HUES48 (cell line): ENCODE measurements around the gene PTPRH.

Experiments
- H3K27ac ChIP-seq: one replicate; pipeline ENCODE4 v1.7.0; 2013; ENCODE audit warnings: low read depth, low read length, inconsistent platforms
- H3K27me3 ChIP-seq: 2 replicates; pipeline ENCODE4 v1.6.1; 2013; ENCODE audit warnings: mild to moderate bottlenecking, low read length; ENCODE audit not compliant: control insufficient read depth, insufficient read depth
- H3K36me3 ChIP-seq: 2 replicates; pipeline ENCODE4 v1.6.1; 2013; ENCODE audit warnings: low read length; ENCODE audit not compliant: control insufficient read depth, insufficient read depth
- H3K4me1 ChIP-seq: 2 replicates; pipeline ENCODE4 v1.6.1; 2013; ENCODE audit warnings: mild to moderate bottlenecking, low read length; ENCODE audit not compliant: control insufficient read depth, insufficient read depth
- H3K4me3 ChIP-seq: 2 replicates; pipeline ENCODE4 v1.5.1; 2013; ENCODE audit warnings: mild to moderate bottlenecking, low read depth, low read length
- H3K9ac ChIP-seq: 2 replicates; pipeline ENCODE4 v1.6.1; 2013; ENCODE audit warnings: mild to moderate bottlenecking, low read depth, low read length, moderate library complexity
- H3K9me3 ChIP-seq: 2 replicates; pipeline ENCODE4 v1.6.1; 2013; ENCODE audit warnings: low read length; ENCODE audit not compliant: control insufficient read depth, insufficient read depth

The PTPRH gene

DNA sequence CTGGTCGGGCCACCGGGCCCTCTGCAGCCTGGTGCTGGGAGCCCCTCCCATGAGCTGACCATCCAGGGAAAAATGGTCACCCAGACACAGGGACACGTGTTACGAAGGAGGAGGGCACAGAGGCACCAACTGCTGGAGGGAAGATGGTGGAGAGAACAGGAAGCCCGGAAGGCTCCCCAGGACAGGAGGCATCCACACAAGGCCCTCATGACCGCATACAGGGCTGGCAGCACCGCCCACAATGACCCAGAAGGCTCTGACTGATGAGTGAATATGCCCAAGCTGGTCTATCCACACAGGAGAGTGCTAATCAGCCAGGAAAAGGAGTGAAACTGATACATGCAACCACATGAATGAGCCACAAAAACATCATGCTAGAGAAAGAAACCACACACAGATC lies 33.2 kb upstream of the PTPRH start:
- Histone ChIP-seq H3K9me3 (no peaks in the 10 kb centered on the region), H3K4me1 (no peaks in the 10 kb centered on the region), H3K4me3 (no peak overlapping the region), H3K27ac (no peak overlapping the region), H3K27me3 (no peaks in the 10 kb centered on the region), H3K36me3 (peaks cover 92% of the 10 kb centered on the region), H3K9ac (no peak overlapping the region)

DNA sequence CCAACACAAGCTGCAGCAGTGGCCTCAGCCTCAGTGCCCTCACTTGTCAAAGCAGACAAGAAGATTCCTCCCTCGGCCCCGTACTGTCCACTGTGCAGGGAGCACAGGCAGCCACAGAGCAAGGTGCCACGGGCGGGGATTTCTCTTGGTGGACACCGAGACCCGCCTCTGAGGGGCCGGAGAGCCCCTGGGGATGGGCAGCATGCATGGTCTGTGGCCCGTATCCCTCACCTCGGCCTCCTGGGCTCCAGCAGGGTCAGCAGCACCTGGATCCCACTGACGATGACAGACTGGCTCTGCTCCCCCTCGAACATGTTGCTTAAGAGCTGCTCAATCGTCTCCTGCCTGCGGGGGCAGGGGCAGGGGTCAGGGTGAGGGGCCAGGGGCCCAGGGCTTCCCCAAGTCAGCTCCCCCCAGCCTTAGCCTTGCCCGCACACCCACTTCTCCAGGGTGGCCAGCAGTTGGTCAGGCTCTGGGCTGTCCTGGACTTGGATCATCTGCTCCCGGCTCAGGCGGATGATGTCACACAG lies 32.7 kb upstream of the PTPRH start:
- no peak overlapping the region for H3K4me3 ChIP-seq
- no peaks in the 10 kb centered on the region for H3K27me3 ChIP-seq
- H3K4me1 ChIP-seq: no peaks in the 10 kb centered on the region
- peaks cover 93% of the 10 kb centered on the region for H3K36me3 ChIP-seq
- no peaks in the 10 kb centered on the region for H3K9me3 ChIP-seq
- H3K27ac ChIP-seq: no peak overlapping the region
- H3K9ac ChIP-seq: no peak overlapping the region

DNA sequence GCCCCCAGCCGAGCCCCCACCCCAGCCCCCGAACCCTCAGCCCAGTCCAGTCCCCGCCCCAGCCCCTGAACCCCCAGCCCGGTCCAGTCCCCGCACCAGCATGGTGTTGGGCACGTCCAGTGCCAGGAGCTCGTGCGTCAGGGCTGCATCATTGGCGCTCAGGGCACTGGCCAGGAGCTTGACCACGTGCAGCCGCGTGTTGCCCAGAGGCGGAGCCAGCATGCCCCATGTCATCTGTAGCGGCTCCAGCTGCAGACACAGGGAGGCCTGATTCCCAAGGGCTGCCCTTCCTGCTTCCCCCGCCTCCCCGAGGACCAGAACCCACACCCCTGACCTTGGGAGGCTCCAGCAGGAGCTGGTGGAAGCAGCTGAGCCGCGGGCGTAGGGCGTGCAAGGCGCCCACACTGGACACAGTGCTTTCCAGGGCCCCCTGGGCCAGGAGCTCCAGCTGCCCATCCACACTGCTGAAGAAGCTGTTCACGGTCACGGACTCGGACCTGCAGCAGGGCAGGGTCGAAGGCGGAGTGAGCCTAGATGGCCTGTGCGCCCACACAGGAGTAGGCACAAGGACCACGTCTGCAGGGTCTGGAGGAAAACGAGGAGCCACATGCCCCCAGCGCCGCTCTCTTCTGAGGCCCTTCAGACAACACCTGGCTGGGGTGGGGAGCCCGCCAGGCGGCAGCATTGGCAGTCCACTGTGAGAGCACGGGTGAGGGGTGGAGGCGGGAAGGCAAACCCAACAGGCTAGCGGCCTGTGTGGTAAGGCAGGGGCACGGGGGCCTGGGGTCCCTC lies 32.0 kb upstream of the PTPRH start:
- Histone ChIP-seq H3K27me3 (no peaks in the 10 kb centered on the region), H3K27ac (no peak overlapping the region), H3K4me1 (no peaks in the 10 kb centered on the region), H3K9me3 (no peaks in the 10 kb centered on the region), H3K9ac (no peak overlapping the region), H3K36me3 (peaks cover 93% of the 10 kb centered on the region), H3K4me3 (no peak overlapping the region)

DNA sequence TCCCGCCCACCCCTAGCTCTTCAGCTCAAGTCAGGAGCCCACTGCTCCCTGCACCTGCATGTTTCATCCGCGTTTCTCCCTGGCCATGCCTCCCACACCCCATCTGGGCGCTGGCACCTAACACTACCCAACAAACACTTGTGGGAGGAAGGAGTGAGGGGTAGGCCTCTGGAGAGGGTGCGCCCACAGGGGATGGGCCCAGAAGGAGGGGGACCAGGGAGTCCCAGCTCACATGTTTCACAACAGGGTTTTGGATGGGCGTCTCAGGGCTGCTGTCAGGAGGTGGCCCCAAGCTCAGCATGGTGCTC lies 31.4 kb upstream of the PTPRH start:
- H3K27me3 ChIP-seq: no peaks in the 10 kb centered on the region
- H3K4me3 ChIP-seq: no peak overlapping the region
- peaks cover 92% of the 10 kb centered on the region for H3K36me3 ChIP-seq
- no peaks in the 10 kb centered on the region for H3K4me1 ChIP-seq
- H3K9ac ChIP-seq: no peak overlapping the region
- H3K27ac ChIP-seq: no peak overlapping the region
- no peaks in the 10 kb centered on the region for H3K9me3 ChIP-seq

DNA sequence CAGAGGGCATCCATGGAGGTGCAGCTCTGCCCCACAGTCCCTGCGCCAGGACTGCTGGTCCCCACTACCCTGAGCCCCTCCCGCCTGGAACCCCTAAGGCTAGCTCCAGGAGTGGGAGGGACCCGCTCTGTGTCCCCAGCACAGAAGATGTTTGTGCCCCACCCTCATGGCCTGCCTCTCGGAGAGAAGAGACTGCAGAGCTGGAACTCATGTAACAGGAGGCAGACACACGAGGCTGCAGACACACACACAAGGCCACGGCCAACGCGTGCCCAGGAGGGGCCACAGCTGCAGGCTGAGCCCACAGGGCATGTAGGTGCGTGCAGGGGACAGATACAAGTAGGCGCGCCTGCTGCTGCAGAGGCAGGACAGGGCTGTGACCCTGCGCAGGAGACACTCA lies 29.7 kb upstream of the PTPRH start:
- Histone ChIP-seq H3K27me3 (no peaks in the 10 kb centered on the region), H3K9me3 (no peaks in the 10 kb centered on the region), H3K4me1 (no peaks in the 10 kb centered on the region), H3K9ac (no peak overlapping the region), H3K27ac (no peak overlapping the region), H3K4me3 (no peak overlapping the region), H3K36me3 (peaks cover 89% of the 10 kb centered on the region)

DNA sequence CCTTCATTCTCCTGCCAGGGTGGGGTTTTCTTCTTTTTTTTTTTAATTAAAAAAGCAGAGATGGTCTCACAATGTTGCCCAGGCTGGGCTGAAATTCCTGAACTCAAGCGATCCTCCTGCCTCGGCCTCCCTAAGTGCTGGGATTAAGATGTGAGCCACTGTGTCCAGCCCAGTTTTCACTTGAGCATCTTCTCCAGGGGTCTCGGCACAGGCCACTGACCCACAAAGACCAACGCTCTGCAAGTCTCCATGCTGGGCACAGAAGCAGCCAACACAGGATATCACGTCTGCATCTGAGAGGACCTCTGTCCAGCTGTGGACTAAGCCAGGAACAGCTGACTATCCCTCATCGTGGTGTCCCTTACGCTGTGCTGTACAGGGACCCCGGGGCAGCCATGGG lies 28.7 kb upstream of the PTPRH start:
- Histone ChIP-seq H3K9me3 (no peaks in the 10 kb centered on the region), H3K27me3 (no peaks in the 10 kb centered on the region), H3K4me1 (no peaks in the 10 kb centered on the region), H3K36me3 (peaks cover 88% of the 10 kb centered on the region), H3K27ac (no peak overlapping the region), H3K4me3 (no peak overlapping the region), H3K9ac (no peak overlapping the region)

DNA sequence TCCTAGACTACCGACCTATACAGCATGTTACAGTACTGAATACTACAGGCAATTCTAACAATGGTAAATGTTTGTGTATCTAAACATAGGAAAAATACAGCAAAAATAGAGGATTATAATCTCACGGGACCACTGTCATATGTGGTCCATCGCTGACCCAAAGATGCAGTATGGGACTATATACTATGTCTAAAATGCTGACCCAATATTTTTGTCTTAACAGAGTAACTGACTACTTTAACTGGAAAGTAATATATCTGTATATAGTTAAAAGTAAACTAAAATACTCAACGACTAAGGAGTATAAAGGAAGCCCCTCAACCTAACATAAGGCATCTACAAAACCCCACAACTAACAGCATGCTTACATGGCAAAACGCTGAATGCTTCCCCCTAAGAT lies 23.7 kb upstream of the PTPRH start:
- Histone ChIP-seq H3K4me1 (no peaks in the 10 kb centered on the region), H3K9me3 (no peaks in the 10 kb centered on the region), H3K4me3 (no peak overlapping the region), H3K36me3 (peaks cover 69% of the 10 kb centered on the region), H3K27ac (no peak overlapping the region), H3K27me3 (no peaks in the 10 kb centered on the region), H3K9ac (no peak overlapping the region)

DNA sequence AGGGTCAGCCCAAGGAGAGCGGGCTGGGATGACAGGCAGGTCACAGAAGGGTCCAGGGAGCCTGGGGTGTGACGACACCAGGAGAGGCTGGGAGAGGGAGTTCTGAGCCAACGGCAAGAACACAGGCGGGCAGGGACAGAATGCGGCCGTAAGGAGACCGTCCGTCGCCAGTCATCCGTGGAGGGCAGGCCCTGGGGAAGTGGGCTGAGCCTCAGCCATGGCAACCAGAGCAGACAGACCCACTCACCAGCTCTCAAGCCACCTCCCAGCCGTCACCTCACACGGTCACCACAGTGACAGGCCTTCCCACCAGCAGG lies 22.9 kb upstream of the PTPRH start:
- peaks cover 68% of the 10 kb centered on the region for H3K36me3 ChIP-seq
- no peaks in the 10 kb centered on the region for H3K27me3 ChIP-seq
- H3K9ac ChIP-seq: no peak overlapping the region
- no peaks in the 10 kb centered on the region for H3K4me1 ChIP-seq
- no peak overlapping the region for H3K4me3 ChIP-seq
- H3K9me3 ChIP-seq: no peaks in the 10 kb centered on the region
- no peak overlapping the region for H3K27ac ChIP-seq

DNA sequence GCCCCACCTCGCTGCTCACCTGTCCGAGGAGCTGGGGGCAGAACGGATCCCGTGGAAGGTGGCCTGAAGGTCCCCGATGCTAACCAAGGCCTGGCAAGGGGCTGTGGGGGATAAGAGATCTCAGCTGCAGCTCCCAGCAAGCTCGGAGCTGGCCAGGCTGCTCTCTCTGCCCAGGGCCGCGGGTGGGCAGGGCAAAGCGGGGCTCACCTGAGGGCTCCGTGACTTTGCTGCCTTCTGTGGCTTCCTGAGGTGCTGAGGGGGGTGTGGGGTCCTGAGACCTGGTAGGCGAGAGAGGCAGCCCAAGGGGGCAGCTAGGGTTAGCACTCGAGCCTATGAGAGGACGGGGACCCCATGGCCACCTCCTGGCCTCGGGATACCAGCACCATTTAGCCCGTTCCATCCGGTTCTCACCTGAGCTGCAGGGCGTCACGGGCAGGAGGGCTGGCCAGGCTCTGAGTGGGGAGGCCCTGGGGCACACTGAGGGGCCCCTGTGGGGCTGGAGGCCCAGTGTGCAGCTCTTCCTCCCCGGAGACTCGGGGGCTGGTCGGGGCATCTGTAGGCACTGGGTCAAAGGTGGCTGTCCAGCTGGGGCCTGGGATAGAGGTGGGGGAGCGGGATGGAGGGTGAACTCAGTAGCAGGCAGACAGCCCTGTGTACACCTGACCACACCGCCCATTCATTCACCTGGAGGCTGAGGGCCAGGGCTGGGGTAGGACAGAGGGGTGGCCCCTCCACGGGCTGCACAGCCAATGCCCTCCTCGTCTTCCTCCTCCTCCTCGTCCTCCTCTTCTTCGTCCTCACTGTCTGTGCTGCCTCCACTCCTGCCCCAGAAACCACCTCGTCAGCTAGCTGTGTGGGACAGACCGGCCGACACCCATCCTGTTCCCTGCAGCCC lies 22.3 kb upstream of the PTPRH start:
- Histone ChIP-seq H3K36me3 (peaks cover 64% of the 10 kb centered on the region), H3K9me3 (no peaks in the 10 kb centered on the region), H3K4me1 (no peaks in the 10 kb centered on the region), H3K27me3 (no peaks in the 10 kb centered on the region), H3K9ac (no peak overlapping the region), H3K27ac (no peak overlapping the region), H3K4me3 (no peak overlapping the region)

DNA sequence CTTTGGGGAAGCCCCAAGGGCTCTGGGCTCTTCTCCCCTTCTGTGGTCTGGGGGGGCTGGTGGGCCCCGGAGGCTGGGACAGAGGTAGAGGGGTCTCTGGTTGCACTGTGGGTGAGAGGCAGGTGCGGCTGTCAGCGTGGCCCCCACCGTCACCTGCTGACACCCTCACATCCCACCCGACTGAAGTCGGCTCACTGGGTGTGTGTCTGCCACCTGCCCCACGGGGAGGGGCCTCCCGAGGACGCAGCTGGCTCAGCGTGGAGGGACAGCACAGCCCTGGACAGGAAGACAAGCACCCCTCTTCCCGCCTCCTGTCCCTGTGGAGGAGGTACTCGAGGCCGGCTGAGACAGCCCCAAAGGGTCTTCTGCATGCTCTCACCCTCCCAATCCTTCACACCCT lies 21.5 kb upstream of the PTPRH start:
- Histone ChIP-seq H3K27me3 (no peaks in the 10 kb centered on the region), H3K9me3 (no peaks in the 10 kb centered on the region), H3K9ac (no peak overlapping the region), H3K4me3 (no peak overlapping the region), H3K27ac (no peak overlapping the region), H3K4me1 (no peaks in the 10 kb centered on the region), H3K36me3 (peaks cover 61% of the 10 kb centered on the region)

DNA sequence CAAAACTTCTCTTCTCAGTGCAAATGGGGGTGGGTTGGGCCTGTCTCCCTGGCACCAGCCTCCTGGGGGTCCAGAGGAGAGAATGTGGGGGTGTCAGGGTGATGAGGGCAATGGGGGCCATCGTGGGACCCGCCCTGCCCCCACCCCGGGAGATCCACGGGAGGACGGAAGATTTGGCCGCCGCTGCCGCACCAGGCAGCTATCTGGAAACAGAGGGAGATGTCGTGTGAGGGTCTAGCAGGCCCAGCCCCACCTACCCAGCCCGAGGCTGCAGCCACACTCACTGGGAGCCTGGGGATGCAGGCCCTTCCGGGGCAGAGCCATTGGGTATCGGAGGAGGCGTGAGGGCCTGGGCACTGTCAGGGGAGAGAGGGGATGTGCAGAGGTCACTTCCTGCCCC lies 21.0 kb upstream of the PTPRH start:
- H3K9me3 ChIP-seq: no peaks in the 10 kb centered on the region
- peaks cover 60% of the 10 kb centered on the region for H3K36me3 ChIP-seq
- H3K27me3 ChIP-seq: no peaks in the 10 kb centered on the region
- no peak overlapping the region for H3K9ac ChIP-seq
- no peaks in the 10 kb centered on the region for H3K4me1 ChIP-seq
- H3K4me3 ChIP-seq: no peak overlapping the region
- H3K27ac ChIP-seq: no peak overlapping the region
